Measurements from ENCODE around the gene HNRNPUL1. TPM values are rescaled to one million over a fixed set of nuclear protein-coding genes. Genes with fewer than 3 reads are reported as not detected.

HNRNPUL1 gene
- total RNA-seq, 1 donor from 2014 or later, result 244 TPM

GRCh38 chr19:41269055-41269454 is 4.9 kb downstream of the HNRNPUL1 start:
- H3K9me3 Mint-ChIP-seq, result no peaks in the 10 kb centered on the region
- no peak overlapping the region for H3K4me3 Mint-ChIP-seq
- TF ChIP-seq CTCF (IDR thresholded peaks at IDR 0.05), result no peak
- CTCF ChIA-PET, result interaction anchor here (0.6 kb wide), 1 partner anchor 152 kb away, joined by 3 read pairs; no protein-coding TSS in a partner anchor
- peaks cover 32% of the 10 kb centered on the region for H3K4me1 Mint-ChIP-seq
- H3K27me3 Mint-ChIP-seq, result no peaks in the 10 kb centered on the region
- intact Hi-C loops (cut with micrococcal nuclease), result loop anchor here (10.0 kb wide), 1 partner anchor 306 kb away; the partner anchor contains the start of gene CEACAM21
- H3K36me3 Mint-ChIP-seq (ENCODE audit: low read depth), result peaks cover 75% of the 10 kb centered on the region
- no peak overlapping the region for H3K27ac Mint-ChIP-seq
- ATAC-seq (ENCODE audit: low read depth), result no peak
- POLR2A ChIA-PET, result interaction anchor here (0.7 kb wide), 1 partner anchor 1332 kb away, joined by 6 read pairs; no protein-coding TSS in a partner anchor
- DNase-seq, result no peak

DNA sequence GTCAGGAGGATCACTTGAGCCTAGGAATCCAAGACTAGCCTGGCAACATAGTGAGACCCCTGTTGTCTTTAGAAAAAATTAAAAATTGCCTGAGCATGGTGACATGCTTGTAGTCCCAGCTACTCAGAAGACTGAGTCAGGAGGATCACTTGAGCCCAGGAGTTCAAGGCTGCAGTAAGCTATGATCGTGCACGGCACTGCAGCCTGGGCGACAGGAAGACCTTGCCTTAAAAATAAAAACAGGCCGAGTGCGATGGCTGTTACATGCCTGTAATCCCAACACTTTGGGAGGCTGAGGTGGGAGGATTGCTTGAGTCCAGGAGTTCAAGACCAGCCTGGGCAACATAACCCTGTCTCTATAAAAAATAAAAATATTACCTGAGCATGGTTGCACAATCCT is 5.4 kb downstream of the HNRNPUL1 start:
- peaks cover 30% of the 10 kb centered on the region for H3K4me1 Mint-ChIP-seq
- ChIA-PET POLR2A (interaction anchor here (0.7 kb wide), 1 partner anchor 1332 kb away, joined by 6 read pairs; no protein-coding TSS in a partner anchor), CTCF (interaction anchor here (0.6 kb wide), 1 partner anchor 151 kb away, joined by 3 read pairs; no protein-coding TSS in a partner anchor)
- H3K9me3 Mint-ChIP-seq, result no peaks in the 10 kb centered on the region
- DNase-seq, result no peak
- no peak for TF ChIP-seq CTCF (IDR thresholded peaks at IDR 0.05)
- no peak overlapping the region for H3K27ac Mint-ChIP-seq
- ATAC-seq (ENCODE audit: low read depth), result no peak
- intact Hi-C loops (cut with micrococcal nuclease), result loop anchor here (10.0 kb wide), 1 partner anchor 305 kb away; the partner anchor contains the start of gene CEACAM21
- H3K27me3 Mint-ChIP-seq, result no peaks in the 10 kb centered on the region
- H3K4me3 Mint-ChIP-seq, result no peak overlapping the region
- peaks cover 79% of the 10 kb centered on the region for H3K36me3 Mint-ChIP-seq (ENCODE audit: low read depth)

GRCh38 chr19:41273076-41273475 is 8.9 kb downstream of the HNRNPUL1 start:
- H3K9me3 Mint-ChIP-seq, result no peaks in the 10 kb centered on the region
- intact Hi-C loops (cut with micrococcal nuclease), result no loop called here
- DNase-seq (no peak), ATAC-seq (ENCODE audit: low read depth) (no peak)
- no peak overlapping the region for H3K27ac Mint-ChIP-seq
- no peaks in the 10 kb centered on the region for H3K4me1 Mint-ChIP-seq
- POLR2A ChIA-PET, result interaction anchor here (1.0 kb wide), 1 partner anchor 9 kb away, joined by 3 read pairs; the partner anchor contains the start of gene HNRNPUL1
- no peak for TF ChIP-seq CTCF (IDR thresholded peaks at IDR 0.05)
- peaks cover 92% of the 10 kb centered on the region for H3K36me3 Mint-ChIP-seq (ENCODE audit: low read depth)
- H3K27me3 Mint-ChIP-seq, result no peaks in the 10 kb centered on the region
- CTCF ChIA-PET, result no interaction called here
- H3K4me3 Mint-ChIP-seq, result no peak overlapping the region

- Mint-ChIP-seq H3K27ac (no peak overlapping the region), H3K4me1 (no peaks in the 10 kb centered on the region), H3K9me3 (no peaks in the 10 kb centered on the region), H3K4me3 (no peak overlapping the region), H3K36me3 (ENCODE audit: low read depth) (peaks cover 93% of the 10 kb centered on the region), H3K27me3 (no peaks in the 10 kb centered on the region)
- DNase-seq, result no peak
- CTCF ChIA-PET, result no interaction called here
- intact Hi-C loops (cut with micrococcal nuclease), result no loop called here
- no peak for ATAC-seq (ENCODE audit: low read depth)
- POLR2A ChIA-PET, result no interaction called here
- no peak for TF ChIP-seq CTCF (IDR thresholded peaks at IDR 0.05)
Measured at GRCh38 chr19:41274802-41275201, 10.6 kb downstream of the HNRNPUL1 start.

- intact Hi-C loops (cut with micrococcal nuclease), result no loop called here
- ChIA-PET POLR2A (no interaction called here), CTCF (no interaction called here)
- Mint-ChIP-seq H3K9me3 (no peaks in the 10 kb centered on the region), H3K36me3 (ENCODE audit: low read depth) (peaks cover 96% of the 10 kb centered on the region), H3K27me3 (no peaks in the 10 kb centered on the region), H3K4me1 (no peaks in the 10 kb centered on the region), H3K27ac (no peak overlapping the region), H3K4me3 (no peak overlapping the region)
- DNase-seq (no peak), ATAC-seq (ENCODE audit: low read depth) (no peak)
- no peak for TF ChIP-seq CTCF (IDR thresholded peaks at IDR 0.05)
Measured at GRCh38 chr19:41276231-41276630, 12.1 kb downstream of the HNRNPUL1 start.

All from activated B cell treated with CpG ODN at 0.5 μM for 24 hours (primary cell).